Measurements from ENCODE around the gene TGFB2.

TGFB2 gene

DNA sequence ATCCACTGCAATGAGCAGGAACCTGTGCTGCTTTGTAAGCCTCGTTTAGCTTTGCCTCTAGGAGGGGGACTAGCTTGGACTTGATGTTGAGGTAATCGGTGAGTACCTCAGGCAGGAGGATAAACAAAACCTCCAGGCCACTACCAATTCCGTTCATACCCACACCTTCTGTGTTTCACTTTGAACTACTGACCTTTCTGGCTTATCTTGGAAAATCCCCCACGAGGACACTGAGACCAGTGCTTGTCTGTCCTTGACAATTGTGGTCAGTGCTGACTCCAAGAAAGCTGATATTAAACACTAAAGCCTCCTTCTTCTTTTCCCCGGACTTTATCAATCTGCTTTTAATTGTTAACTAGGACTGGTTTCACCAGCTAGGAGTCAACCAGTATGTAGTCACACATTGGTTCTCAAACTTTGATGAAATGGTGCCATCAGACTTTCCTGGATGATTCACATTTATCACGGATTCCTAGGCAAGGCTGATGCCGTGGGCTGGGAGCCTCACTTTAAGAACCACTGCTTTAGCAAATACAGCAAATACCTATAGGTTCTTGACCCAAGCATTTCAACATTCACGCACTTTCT lies 52.7 kb downstream of the TGFB2 start:
- H3K27ac ChIP-seq (ENCODE audit: low read depth, low read length) = no peak overlapping the region
- no peak overlapping the region for H4K91ac ChIP-seq (ENCODE audit: low read depth, low read length)
- DNase-seq = peak; percentile 19 to 59
- no peak overlapping the region for H2BK120ac ChIP-seq (ENCODE audit: insufficient read depth, low read length, poor library complexity)
- H3K4me3 ChIP-seq (ENCODE audit: low read depth, low read length) = no peak overlapping the region
- no peak overlapping the region for H3K9ac ChIP-seq (ENCODE audit: low read length)
- no peak overlapping the region for H2BK12ac ChIP-seq (ENCODE audit: low read length)
- no peak overlapping the region for H3K14ac ChIP-seq (ENCODE audit: low read length)
- no peaks in the 10 kb centered on the region for H3K4me1 ChIP-seq (ENCODE audit: control insufficient read depth in 1 of 2, insufficient read depth in 2 of 2, low read length in 2 of 2)
- no peak overlapping the region for H3K4me2 ChIP-seq (ENCODE audit: low read length)
- no peak overlapping the region for H3K4ac ChIP-seq (ENCODE audit: low read depth, low read length)
- no peak overlapping the region for H2BK5ac ChIP-seq (ENCODE audit: low read depth, low read length, poor library complexity)
- H3K23ac ChIP-seq (ENCODE audit: low read length) = no peak overlapping the region
- H3K79me2 ChIP-seq (ENCODE audit: control insufficient read depth, insufficient read depth, low read length, poor library complexity) = no peaks in the 10 kb centered on the region
- no peak overlapping the region for H3K18ac ChIP-seq (ENCODE audit: low read length)
- H3K79me1 ChIP-seq (ENCODE audit: low read length) = no peaks in the 10 kb centered on the region
- no peaks in the 10 kb centered on the region for H3K27me3 ChIP-seq (ENCODE audit: insufficient read depth, low read length)
- H4K12ac ChIP-seq (ENCODE audit: low read depth, low read length) = no peak overlapping the region
- H3K36me3 ChIP-seq (ENCODE audit: control insufficient read depth in 1 of 2, insufficient read depth in 2 of 2, low read length in 2 of 2) = no peaks in the 10 kb centered on the region
- peaks cover 2% of the 10 kb centered on the region for H3K9me3 ChIP-seq (ENCODE audit: insufficient read depth, low read depth, low read length)
- WGBS (ENCODE audit: extremely low coverage, insufficient coverage, insufficient read length) = no CpG with 5 or more reads among the region's 8 CpGs
- H2AK5ac ChIP-seq (ENCODE audit: low read length) = no peak overlapping the region
- H4K8ac ChIP-seq (ENCODE audit: low read depth, low read length) = no peak overlapping the region
- H2AFZ ChIP-seq (ENCODE audit: insufficient read depth, low read length, poor library complexity) = no peak overlapping the region

GRCh38 chr1:218400624-218401023 lies 55.5 kb downstream of the TGFB2 start:
- peaks cover 0 to 7% of the 10 kb centered on the region in 2 experiments for H3K36me3 ChIP-seq (ENCODE audit: control insufficient read depth in 1 of 2, insufficient read depth in 2 of 2, low read length in 2 of 2)
- no peak overlapping the region for H3K27ac ChIP-seq (ENCODE audit: low read depth, low read length)
- no peaks in the 10 kb centered on the region for H3K4me1 ChIP-seq (ENCODE audit: control insufficient read depth in 1 of 2, insufficient read depth in 2 of 2, low read length in 2 of 2)
- no peaks in the 10 kb centered on the region for H3K27me3 ChIP-seq (ENCODE audit: insufficient read depth, low read length)
- no peak overlapping the region for H2BK120ac ChIP-seq (ENCODE audit: insufficient read depth, low read length, poor library complexity)
- no peak overlapping the region for H3K4me2 ChIP-seq (ENCODE audit: low read length)
- no CpG with 5 or more reads among the region's 3 CpGs for WGBS (ENCODE audit: extremely low coverage, insufficient coverage, insufficient read length)
- H3K18ac ChIP-seq (ENCODE audit: low read length) = no peak overlapping the region
- no peaks in the 10 kb centered on the region for H3K79me1 ChIP-seq (ENCODE audit: low read length)
- no peak overlapping the region for H3K4me3 ChIP-seq (ENCODE audit: low read depth, low read length)
- H2AFZ ChIP-seq (ENCODE audit: insufficient read depth, low read length, poor library complexity) = no peak overlapping the region
- H3K14ac ChIP-seq (ENCODE audit: low read length) = no peak overlapping the region
- H3K23ac ChIP-seq (ENCODE audit: low read length) = no peak overlapping the region
- no peak overlapping the region for H4K12ac ChIP-seq (ENCODE audit: low read depth, low read length)
- H4K8ac ChIP-seq (ENCODE audit: low read depth, low read length) = no peak overlapping the region
- H3K9ac ChIP-seq (ENCODE audit: low read length) = no peak overlapping the region
- no peak overlapping the region for H2AK5ac ChIP-seq (ENCODE audit: low read length)
- H3K9me3 ChIP-seq (ENCODE audit: insufficient read depth, low read depth, low read length) = peaks cover 2% of the 10 kb centered on the region
- no peaks in the 10 kb centered on the region for H3K79me2 ChIP-seq (ENCODE audit: control insufficient read depth, insufficient read depth, low read length, poor library complexity)
- H2BK5ac ChIP-seq (ENCODE audit: low read depth, low read length, poor library complexity) = no peak overlapping the region
- H4K91ac ChIP-seq (ENCODE audit: low read depth, low read length) = no peak overlapping the region
- H3K4ac ChIP-seq (ENCODE audit: low read depth, low read length) = no peak overlapping the region
- no peak overlapping the region for H2BK12ac ChIP-seq (ENCODE audit: low read length)
- DNase-seq = no peak

DNA sequence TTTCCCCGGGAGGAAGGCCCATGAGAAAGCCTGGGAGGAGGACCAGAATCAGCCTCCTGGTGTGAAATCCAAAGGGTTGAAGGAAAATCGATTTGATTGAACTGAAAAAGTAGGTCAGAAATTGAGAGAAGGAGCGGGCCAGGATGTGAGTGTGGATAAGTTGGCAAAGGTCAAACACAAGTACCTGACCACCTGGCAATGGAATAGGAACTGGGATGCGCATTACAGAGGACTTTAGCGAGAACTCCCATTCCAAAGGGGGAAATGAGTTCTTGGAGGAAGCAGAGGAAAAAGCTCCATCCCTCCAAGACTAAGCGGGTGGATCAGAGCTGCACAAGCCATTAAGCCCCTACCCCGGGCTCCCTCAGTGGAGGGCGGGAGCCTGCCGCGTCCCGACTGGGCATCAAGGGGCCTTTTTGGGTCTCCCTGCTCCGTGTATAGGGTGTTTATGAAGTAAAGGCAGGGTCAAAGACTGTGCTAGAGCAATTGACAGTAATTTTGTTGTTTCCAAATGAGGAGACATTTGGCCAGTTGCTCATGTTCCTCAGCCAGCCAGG lies 56.4 kb downstream of the TGFB2 start:
- H3K4me3 ChIP-seq (ENCODE audit: low read depth, low read length) = no peak overlapping the region
- H2AK5ac ChIP-seq (ENCODE audit: low read length) = no peak overlapping the region
- no peak overlapping the region for H4K91ac ChIP-seq (ENCODE audit: low read depth, low read length)
- H3K9me3 ChIP-seq (ENCODE audit: insufficient read depth, low read depth, low read length) = peaks cover 2% of the 10 kb centered on the region
- no peak overlapping the region for H3K4me2 ChIP-seq (ENCODE audit: low read length)
- no CpG with 5 or more reads among the region's 12 CpGs for WGBS (ENCODE audit: extremely low coverage, insufficient coverage, insufficient read length)
- DNase-seq = no peak
- H3K27ac ChIP-seq (ENCODE audit: low read depth, low read length) = no peak overlapping the region
- H3K23ac ChIP-seq (ENCODE audit: low read length) = no peak overlapping the region
- H2BK12ac ChIP-seq (ENCODE audit: low read length) = no peak overlapping the region
- H2AFZ ChIP-seq (ENCODE audit: insufficient read depth, low read length, poor library complexity) = no peak overlapping the region
- H3K4ac ChIP-seq (ENCODE audit: low read depth, low read length) = no peak overlapping the region
- H3K14ac ChIP-seq (ENCODE audit: low read length) = no peak overlapping the region
- H3K79me1 ChIP-seq (ENCODE audit: low read length) = no peaks in the 10 kb centered on the region
- H3K9ac ChIP-seq (ENCODE audit: low read length) = no peak overlapping the region
- no peak overlapping the region for H4K8ac ChIP-seq (ENCODE audit: low read depth, low read length)
- no peak overlapping the region for H2BK120ac ChIP-seq (ENCODE audit: insufficient read depth, low read length, poor library complexity)
- peaks cover 0 to 11% of the 10 kb centered on the region in 2 experiments for H3K36me3 ChIP-seq (ENCODE audit: control insufficient read depth in 1 of 2, insufficient read depth in 2 of 2, low read length in 2 of 2)
- no peaks in the 10 kb centered on the region for H3K27me3 ChIP-seq (ENCODE audit: insufficient read depth, low read length)
- no peak overlapping the region for H4K12ac ChIP-seq (ENCODE audit: low read depth, low read length)
- H3K4me1 ChIP-seq (ENCODE audit: control insufficient read depth in 1 of 2, insufficient read depth in 2 of 2, low read length in 2 of 2) = no peaks in the 10 kb centered on the region
- no peak overlapping the region for H3K18ac ChIP-seq (ENCODE audit: low read length)
- H2BK5ac ChIP-seq (ENCODE audit: low read depth, low read length, poor library complexity) = no peak overlapping the region
- H3K79me2 ChIP-seq (ENCODE audit: control insufficient read depth, insufficient read depth, low read length, poor library complexity) = no peaks in the 10 kb centered on the region

DNA sequence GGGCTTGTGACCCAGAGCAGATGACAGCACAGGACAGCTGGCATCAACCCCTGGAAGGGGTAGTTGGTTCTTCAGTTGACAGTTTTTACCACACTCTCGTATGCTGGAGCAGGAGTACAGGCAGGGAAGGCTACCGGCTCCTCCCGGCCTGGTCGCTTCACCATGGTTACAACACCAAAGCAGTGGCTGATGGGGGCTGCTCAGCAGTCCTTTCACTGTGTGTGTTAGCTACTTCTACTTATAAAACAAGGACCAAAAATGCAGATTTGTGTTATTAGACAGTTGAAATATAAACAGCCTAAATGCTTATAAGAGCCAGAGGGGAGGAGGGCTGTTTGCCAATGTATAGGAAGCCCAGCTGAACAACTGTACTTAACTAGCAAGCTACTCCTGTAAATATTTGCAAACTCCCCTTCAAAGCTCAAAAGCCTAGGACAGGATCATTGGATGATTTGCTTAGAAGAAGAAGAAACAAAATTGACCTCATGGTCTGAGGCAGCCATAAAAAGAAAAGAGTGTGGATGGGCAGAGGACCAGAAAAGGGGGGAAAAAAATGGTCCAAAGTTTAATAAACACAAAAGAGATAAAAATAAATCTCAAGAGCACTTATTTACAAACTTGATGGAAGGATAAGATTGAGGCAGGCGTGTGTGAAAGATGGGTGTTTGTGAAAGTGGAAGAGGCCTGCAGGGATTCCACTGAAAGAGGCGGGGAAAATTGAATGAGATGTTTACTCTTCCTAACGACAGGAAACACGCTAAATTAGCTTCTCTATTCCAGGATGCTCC lies 57.1 kb downstream of the TGFB2 start:
- Histone ChIP-seq H2BK12ac (ENCODE audit: low read length) (no peak overlapping the region), H4K8ac (ENCODE audit: low read depth, low read length) (no peak overlapping the region), H3K9ac (ENCODE audit: low read length) (no peak overlapping the region), H3K79me2 (ENCODE audit: control insufficient read depth, insufficient read depth, low read length, poor library complexity) (no peaks in the 10 kb centered on the region), H3K23ac (ENCODE audit: low read length) (no peak overlapping the region), H4K12ac (ENCODE audit: low read depth, low read length) (no peak overlapping the region), H3K4ac (ENCODE audit: low read depth, low read length) (no peak overlapping the region), H4K91ac (ENCODE audit: low read depth, low read length) (no peak overlapping the region), H2BK120ac (ENCODE audit: insufficient read depth, low read length, poor library complexity) (no peak overlapping the region), H3K27ac (ENCODE audit: low read depth, low read length) (no peak overlapping the region), H3K4me2 (ENCODE audit: low read length) (no peak overlapping the region), H2BK5ac (ENCODE audit: low read depth, low read length, poor library complexity) (no peak overlapping the region), H3K4me1 (ENCODE audit: control insufficient read depth in 1 of 2, insufficient read depth in 2 of 2, low read length in 2 of 2) (no peaks in the 10 kb centered on the region), H3K4me3 (ENCODE audit: low read depth, low read length) (no peak overlapping the region), H3K79me1 (ENCODE audit: low read length) (no peaks in the 10 kb centered on the region), H2AK5ac (ENCODE audit: low read length) (no peak overlapping the region), H3K36me3 (ENCODE audit: control insufficient read depth in 1 of 2, insufficient read depth in 2 of 2, low read length in 2 of 2) (peaks cover 0 to 12% of the 10 kb centered on the region in 2 experiments), H2AFZ (ENCODE audit: insufficient read depth, low read length, poor library complexity) (no peak overlapping the region), H3K14ac (ENCODE audit: low read length) (no peak overlapping the region), H3K18ac (ENCODE audit: low read length) (no peak overlapping the region), H3K9me3 (ENCODE audit: insufficient read depth, low read depth, low read length) (peaks cover 2% of the 10 kb centered on the region), H3K27me3 (ENCODE audit: insufficient read depth, low read length) (no peaks in the 10 kb centered on the region)
- WGBS (ENCODE audit: extremely low coverage, insufficient coverage, insufficient read length) = no CpG with 5 or more reads among the region's 8 CpGs
- no peak for DNase-seq

Measured in trophoblast cell (in vitro differentiated cells and primary cell).